Left colon (tissue), 2 donors: ENCODE data around the gene ARHGEF28. TPM values are rescaled to one million over a fixed set of nuclear protein-coding genes. Genes with fewer than 3 reads are reported as not detected.

Experiments
- ATAC-seq: fragments of 200-7000 bp; cut with Tn5 transposase; one replicate; pipeline ENCODE4 v1.9.1; 2020; ENCODE audit warnings: mild to moderate bottlenecking, moderate library complexity
- DNase-seq, 2 donors: peaks; one replicate each; pipeline ENCODE4 v3.0.0-alpha.2; 2020
- intact Hi-C, 2 donors: fragments of 100-400 bp; cut with DNase I in 1 of 2; cut with micrococcal nuclease in 1 of 2; formaldehyde crosslinking; loops; one replicate each; pipeline versions ENCODE4 v1.11.2 to v1.14.0; 2022; cut with DNase I, micrococcal nuclease
- total RNA-seq, 2 donors: library from RNA; stranded (reverse); fragmentation: NEBNext Ultra II Directional; extraction: Animal tissue kit (Norgen Biotek cat#: 25700); gene quantifications; one replicate each; pipeline ENCODE4 v1.2.1, GENCODE V29; 2021
- donor health status: DM: no; HTN: no; CAD: no.
- donor health status: DM: yes; HTN: yes; CAD: no.

The ARHGEF28 gene
- total RNA-seq, 2 donors from 2014 or later = 9.5 to 13.5 TPM

- intact Hi-C loops = no loop called here
- ATAC-seq = no peak
- no peak for DNase-seq
These were observed 6.2 kb upstream of the ARHGEF28 start for GRCh38 chr5:73619606-73620333.

GRCh38 chr5:73620334-73620687, 5.7 kb upstream of the ARHGEF28 start:
- no peak for ATAC-seq

GRCh38 chr5:73623060-73623459, 2.9 kb upstream of the ARHGEF28 start:
- no peak for ATAC-seq
- no peak for DNase-seq
- intact Hi-C loops = no loop called here

More at GRCh38 chr5:73620334-73620687, 5.7 kb upstream of the ARHGEF28 start:
- DNase-seq = no peak
- intact Hi-C loops = no loop called here

GRCh38 chr5:73623901-73624404, 2.0 kb upstream of the ARHGEF28 start:
- DNase-seq = no peak
- ATAC-seq = no peak
- intact Hi-C loops = no loop called here

GRCh38 chr5:73624888-73625287, 1.1 kb upstream of the ARHGEF28 start:
- ATAC-seq = peak; percentile 28
- intact Hi-C loops = no loop called here

GRCh38 chr5:73625372-73625943, 538 bp upstream of the ARHGEF28 start:
- intact Hi-C loops = no loop called here
- DNase-seq = no peak
- peak; percentile 21 for ATAC-seq

More at GRCh38 chr5:73624888-73625287, 1.1 kb upstream of the ARHGEF28 start:
- peak in 1 of 2 donors; percentile 8 for DNase-seq

- DNase-seq (no peak), ATAC-seq (no peak)
- intact Hi-C loops = no loop called here
These were observed 868 bp downstream of the ARHGEF28 start for GRCh38 chr5:73626814-73627313.

GRCh38 chr5:73629456-73629855, 3.5 kb downstream of the ARHGEF28 start:
- DNase-seq = no peak
- ATAC-seq = no peak
- intact Hi-C loops = no loop called here

GRCh38 chr5:73630765-73631164, 4.8 kb downstream of the ARHGEF28 start:
- DNase-seq (no peak), ATAC-seq (no peak)
- intact Hi-C loops = no loop called here

- ATAC-seq (no peak), DNase-seq (no peak)
- intact Hi-C loops = no loop called here
These were observed 5.5 kb downstream of the ARHGEF28 start for GRCh38 chr5:73631500-73631899.

GRCh38 chr5:73633060-73633459, 7.1 kb downstream of the ARHGEF28 start:
- DNase-seq (no peak), ATAC-seq (no peak)
- intact Hi-C loops = no loop called here

- no peak for ATAC-seq
- intact Hi-C loops = no loop called here
- no peak for DNase-seq
These were observed 10.4 kb downstream of the ARHGEF28 start for GRCh38 chr5:73636408-73636807.

- DNase-seq (no peak), ATAC-seq (peak; percentile 74)
- intact Hi-C loops = no loop called here
These were observed 11.6 kb downstream of the ARHGEF28 start for GRCh38 chr5:73637565-73637964.

- DNase-seq = no peak
- intact Hi-C loops = no loop called here
- no peak for ATAC-seq
These were observed 12.5 kb downstream of the ARHGEF28 start for GRCh38 chr5:73638344-73639095.

GRCh38 chr5:73640861-73641320, 14.9 kb downstream of the ARHGEF28 start:
- DNase-seq = no peak
- ATAC-seq = no peak
- intact Hi-C loops = no loop called here

GRCh38 chr5:73641811-73642210, 15.8 kb downstream of the ARHGEF28 start:
- no peak for ATAC-seq
- intact Hi-C loops = no loop called here

GRCh38 chr5:73642344-73642743, 16.3 kb downstream of the ARHGEF28 start:
- DNase-seq (no peak), ATAC-seq (no peak)
- intact Hi-C loops = no loop called here

More at GRCh38 chr5:73641811-73642210, 15.8 kb downstream of the ARHGEF28 start:
- DNase-seq = no peak

GRCh38 chr5:73644385-73644963, 18.5 kb downstream of the ARHGEF28 start:
- intact Hi-C loops = no loop called here
- ATAC-seq = no peak
- no peak for DNase-seq

- intact Hi-C loops = no loop called here
- ATAC-seq (no peak), DNase-seq (no peak)
These were observed 21.7 kb downstream of the ARHGEF28 start for GRCh38 chr5:73647721-73648120.
